ENCODE measurements around the gene FHAD1.

DNA sequence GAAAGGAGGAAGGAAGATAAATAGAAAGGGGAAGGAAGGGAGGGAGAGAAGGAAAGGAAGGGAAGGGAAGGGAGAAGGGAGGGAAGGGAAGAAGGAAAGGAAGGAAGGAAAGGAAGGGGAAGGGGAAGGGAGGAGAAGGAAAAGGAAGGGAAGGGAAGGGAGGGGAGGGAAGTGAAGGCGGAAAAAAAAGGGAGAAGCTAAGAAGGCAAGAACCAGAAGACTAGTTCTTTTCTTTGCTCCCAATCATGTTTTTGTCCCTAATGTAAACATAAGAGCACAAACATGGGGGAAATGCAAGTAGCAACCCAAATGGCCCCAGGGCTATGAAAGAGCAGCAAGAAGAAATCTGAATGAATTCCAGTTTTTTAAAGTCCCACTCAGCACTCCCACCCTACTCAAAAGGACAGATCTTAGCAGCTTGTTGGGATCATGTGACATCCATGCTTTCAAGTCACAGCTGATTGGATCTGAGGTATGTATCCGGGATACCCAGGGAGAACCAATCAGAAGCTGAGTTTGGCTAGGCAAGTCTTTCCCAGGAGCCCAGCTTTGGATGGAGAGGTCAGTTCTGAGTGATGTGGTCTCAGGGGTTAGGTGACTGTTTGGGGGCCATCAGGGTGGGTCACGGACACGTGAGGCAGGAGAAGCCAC lies 24.2 kb upstream of the FHAD1 start:
- TF ChIP-seq FOSL2 (CRISPR knock-in tag; IDR thresholded peaks at IDR 0.05) (no peak), CBFB (CRISPR knock-in tag; IDR thresholded peaks at IDR 0.05) (no peak), DNMT1 (CRISPR knock-in tag; IDR thresholded peaks at IDR 0.05) (no peak)
- TF ChIP-seq, protein P1, sequence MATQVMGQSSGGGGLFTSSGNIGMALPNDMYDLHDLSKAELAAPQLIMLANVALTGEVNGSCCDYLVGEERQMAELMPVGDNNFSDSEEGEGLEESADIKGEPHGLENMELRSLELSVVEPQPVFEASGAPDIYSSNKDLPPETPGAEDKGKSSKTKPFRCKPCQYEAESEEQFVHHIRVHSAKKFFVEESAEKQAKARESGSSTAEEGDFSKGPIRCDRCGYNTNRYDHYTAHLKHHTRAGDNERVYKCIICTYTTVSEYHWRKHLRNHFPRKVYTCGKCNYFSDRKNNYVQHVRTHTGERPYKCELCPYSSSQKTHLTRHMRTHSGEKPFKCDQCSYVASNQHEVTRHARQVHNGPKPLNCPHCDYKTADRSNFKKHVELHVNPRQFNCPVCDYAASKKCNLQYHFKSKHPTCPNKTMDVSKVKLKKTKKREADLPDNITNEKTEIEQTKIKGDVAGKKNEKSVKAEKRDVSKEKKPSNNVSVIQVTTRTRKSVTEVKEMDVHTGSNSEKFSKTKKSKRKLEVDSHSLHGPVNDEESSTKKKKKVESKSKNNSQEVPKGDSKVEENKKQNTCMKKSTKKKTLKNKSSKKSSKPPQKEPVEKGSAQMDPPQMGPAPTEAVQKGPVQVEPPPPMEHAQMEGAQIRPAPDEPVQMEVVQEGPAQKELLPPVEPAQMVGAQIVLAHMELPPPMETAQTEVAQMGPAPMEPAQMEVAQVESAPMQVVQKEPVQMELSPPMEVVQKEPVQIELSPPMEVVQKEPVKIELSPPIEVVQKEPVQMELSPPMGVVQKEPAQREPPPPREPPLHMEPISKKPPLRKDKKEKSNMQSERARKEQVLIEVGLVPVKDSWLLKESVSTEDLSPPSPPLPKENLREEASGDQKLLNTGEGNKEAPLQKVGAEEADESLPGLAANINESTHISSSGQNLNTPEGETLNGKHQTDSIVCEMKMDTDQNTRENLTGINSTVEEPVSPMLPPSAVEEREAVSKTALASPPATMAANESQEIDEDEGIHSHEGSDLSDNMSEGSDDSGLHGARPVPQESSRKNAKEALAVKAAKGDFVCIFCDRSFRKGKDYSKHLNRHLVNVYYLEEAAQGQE (IDR thresholded peaks at IDR 0.05; ENCODE audit: borderline replicate concordance in 1 of 2, low read depth in 1 of 2, low read length in 2 of 2) = no peak

Measured in HepG2 (cell line).